CD4-positive, alpha-beta T cell treated with Interferon gamma for 1 hour (primary cell): Measurements from ENCODE around the gene CCDC34.

Experiments used
- DNase-seq: peaks from one replicate; pipeline ENCODE4 v3.0.0-alpha.2; 2020

Gene CCDC34

GRCh38 chr11:27391331-27392015, 28.5 kb upstream of the CCDC34 start:
- DNase-seq, result no peak

DNA sequence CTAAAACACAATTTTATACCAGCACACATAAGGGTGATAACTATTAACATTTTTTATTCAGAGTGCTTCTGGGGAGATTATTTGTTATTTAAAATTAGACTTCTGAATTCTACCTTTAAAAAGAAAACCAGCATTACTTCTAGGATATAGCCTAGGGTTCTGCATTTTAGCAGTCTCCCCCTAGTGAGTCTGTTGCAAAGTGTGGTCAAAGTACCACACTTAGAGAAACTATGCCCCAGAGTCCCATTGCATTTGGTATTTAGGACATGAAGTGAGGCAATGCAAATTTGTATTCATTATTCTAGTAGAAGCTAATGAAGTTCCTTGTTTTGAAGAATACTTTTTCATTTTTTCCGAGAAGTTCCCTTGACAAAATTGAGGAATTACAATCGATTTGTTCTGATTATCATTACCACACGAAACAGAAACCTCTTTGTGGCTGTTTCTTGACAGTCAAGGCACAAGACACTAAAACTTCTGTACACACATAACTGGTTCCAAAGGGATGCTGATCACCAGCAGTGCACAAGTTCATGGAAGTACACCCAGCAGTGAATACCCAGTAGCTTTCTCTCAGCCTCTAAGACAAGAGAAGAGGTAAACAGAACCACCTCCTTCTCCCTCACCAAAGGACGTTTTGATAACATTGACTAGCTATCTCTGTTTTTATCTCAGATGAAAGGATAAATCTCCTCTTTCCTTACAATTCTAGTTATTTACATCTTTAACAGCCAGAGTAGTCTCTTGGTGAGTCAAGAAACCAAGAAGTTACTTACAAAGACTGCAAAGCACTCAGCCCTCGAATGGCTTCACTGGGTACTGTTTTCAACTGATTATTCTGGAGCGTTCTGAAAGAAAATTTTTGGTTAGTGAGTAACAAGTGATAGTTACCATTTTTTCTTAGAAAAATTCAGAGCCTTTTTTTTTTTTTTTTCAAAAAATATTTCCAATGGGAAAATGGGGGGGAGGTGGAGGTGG, 27.6 kb upstream of the CCDC34 start:
- DNase-seq, result no peak

- DNase-seq, result no peak
Measured at GRCh38 chr11:27388869-27389268, 25.9 kb upstream of the CCDC34 start.

DNA sequence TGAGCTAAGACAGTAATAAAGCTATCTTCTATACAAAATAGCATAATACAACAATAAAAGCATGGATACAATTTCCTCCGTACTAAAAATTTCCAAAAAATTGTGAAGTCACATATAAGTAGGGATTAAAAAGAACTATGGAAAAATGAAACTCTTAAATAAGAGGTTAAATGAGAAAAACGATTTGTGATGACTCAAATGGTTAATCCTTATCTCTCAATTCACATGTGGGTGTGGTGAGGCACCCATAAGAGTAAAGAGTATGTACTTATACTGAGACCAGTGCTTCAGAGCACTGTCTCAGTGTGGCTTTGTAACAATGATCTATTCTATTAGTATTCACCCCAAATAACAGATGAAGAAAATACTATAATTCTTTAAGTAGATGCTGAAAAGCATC, 25.0 kb upstream of the CCDC34 start:
- no peak for DNase-seq

DNA sequence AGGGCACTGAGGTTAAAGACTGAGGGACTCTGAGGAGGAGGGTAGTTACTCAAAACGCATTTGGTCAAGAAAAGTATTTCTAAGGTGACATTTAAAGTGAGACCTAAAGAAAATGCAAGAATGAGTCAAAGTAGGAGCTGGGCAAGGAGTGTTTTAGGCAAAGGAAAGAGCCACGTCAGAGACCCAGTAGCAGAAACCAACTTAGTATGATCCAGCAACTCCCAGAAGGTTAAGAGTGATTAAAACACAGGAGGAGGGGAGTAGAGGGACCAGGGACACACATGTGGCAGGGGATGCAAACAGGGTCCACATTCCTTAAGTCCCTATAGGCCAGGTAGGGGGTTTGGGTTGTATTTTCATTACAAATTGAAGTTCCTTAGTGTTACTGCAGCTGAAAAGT, 24.3 kb upstream of the CCDC34 start:
- DNase-seq, result no peak

GRCh38 chr11:27386181-27386845, 23.3 kb upstream of the CCDC34 start:
- DNase-seq, result no peak

DNA sequence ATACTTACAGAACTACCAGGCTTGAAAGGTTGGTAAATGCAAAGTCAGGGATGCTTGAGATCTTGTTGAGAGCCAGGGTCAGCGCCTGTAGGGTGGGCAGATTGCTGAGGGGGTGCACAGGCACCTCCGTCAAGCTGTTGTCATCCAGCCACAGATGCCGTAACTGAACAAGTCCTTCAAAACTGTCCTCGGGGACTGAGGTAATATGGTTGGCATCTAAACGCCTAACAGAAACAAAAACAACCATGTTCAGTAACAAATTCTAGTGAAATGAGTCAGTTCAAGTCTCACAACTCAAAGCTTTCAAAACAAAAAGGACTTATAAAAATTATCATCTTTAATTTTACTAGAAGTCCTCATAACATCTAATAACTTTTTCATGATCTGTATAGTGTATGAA, 22.2 kb upstream of the CCDC34 start:
- no peak for DNase-seq

GRCh38 chr11:27384227-27384626, 21.2 kb upstream of the CCDC34 start:
- DNase-seq, result no peak

DNA sequence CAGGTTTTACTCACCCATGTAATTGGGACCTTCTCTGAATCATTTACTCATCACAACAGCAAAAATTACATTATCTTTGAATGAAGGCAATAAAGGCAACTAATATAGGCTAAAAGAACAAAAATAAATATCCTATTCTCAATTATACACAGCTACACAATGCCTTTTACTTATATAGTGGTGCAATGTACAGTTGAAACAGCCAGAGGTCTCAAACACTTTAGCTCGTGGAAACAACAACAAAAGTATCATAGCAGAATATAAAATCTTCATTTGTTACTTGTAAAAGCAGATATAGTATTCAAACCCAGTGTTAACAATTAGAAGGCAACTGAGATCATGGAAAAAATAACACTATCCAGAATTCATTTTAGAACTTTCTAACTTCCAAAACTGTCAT, 20.6 kb upstream of the CCDC34 start:
- no peak for DNase-seq

DNA sequence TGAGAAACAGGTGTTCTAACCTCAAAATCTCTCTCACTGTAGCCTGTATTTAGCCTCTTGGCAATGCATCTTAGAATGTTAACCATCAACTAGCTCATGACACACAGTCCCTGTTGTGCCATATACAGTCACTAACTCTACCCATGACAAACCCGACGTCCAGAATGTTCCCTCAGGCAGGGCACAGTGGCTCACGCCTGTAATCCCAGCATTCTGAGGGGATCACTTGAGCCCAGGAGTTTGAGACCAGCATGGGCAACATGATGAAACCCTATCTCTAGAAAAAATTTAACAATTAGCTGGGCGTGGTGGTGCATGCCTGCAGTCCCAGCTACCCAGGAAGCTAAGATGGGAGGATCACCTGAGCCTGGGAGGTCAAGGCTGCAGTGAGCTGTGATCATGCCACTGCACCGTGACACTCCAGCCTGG, 18.2 kb upstream of the CCDC34 start:
- DNase-seq, result no peak

DNA sequence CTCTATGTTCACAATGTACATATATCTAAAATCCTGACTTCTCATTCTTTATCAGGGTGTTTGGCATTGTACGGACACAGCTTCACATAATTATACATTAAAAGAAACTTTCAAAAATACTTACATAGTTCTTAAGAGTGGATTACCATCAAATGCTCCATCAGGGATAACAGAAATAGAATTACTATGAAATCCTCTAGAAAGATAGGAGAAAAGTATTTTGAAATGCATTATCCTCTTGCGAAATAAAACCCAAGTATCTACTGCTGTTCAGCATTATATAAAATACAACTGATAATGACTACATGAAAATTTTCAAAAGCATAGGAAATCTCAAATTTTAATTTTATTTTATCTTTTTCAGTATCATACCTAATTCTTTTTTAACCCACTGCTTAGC, 17.8 kb upstream of the CCDC34 start:
- no peak for DNase-seq

DNA sequence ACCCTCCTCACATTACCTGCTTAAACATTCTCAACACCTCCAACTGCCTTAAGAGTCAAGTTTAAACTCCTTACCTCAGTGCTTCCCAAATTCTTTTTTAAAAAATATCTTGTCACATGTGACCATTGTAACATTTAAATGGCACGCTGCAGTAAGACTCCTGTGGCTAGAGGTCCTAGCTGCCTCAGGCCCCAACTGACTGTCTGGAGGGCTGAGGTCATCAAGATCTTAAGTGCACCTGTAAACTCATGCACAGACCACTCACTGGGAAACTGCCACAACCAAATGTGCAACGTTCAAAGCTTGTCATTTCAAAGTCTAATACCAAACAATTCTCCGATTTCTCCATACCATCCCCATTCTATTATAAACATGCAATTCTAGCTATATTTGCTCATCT, 16.4 kb upstream of the CCDC34 start:
- DNase-seq, result no peak

GRCh38 chr11:27375370-27375769, 12.4 kb upstream of the CCDC34 start:
- no peak for DNase-seq

GRCh38 chr11:27373856-27374602, 11.0 kb upstream of the CCDC34 start:
- DNase-seq, result no peak

DNA sequence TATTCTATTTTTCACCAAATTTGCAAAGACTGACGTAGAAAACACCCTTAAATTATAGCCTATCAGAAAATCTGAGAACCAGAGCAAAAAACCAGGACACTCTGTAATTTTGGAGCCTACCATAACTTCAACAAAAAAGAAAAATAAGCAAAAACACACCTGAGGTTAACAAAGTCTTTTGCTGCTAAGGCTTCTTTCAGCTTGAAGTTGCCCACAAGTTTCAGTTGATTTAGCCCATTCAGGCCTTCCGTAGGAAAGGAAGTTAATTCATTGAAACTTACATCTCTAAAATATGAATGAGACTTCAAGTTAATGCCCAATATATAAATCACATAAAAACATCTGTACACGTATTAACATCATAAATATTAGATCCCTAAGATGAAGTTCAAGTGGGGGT, 10.4 kb upstream of the CCDC34 start:
- DNase-seq, result no peak

DNA sequence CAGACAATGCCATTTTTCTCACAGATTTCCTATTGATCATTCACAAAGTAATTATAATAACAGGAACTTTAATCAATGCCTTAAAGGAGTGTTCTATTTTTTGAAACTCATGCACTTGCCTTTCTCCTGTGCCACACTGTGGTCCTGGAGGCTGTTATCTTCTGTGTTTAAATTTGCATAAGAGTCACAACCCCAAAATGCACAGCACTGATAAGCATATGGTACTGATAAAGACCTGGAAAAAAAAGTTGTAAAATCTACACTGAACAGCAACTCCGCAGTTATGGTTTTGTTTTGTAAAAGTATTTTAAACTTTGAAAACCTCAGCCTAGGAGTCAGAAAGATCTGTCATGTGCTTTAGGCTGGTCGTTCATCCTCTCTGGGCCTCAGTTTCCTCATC, 9.1 kb upstream of the CCDC34 start:
- DNase-seq, result no peak

GRCh38 chr11:27371489-27371888, 8.5 kb upstream of the CCDC34 start:
- DNase-seq, result no peak

- DNase-seq, result no peak
Measured at GRCh38 chr11:27370374-27370773, 7.4 kb upstream of the CCDC34 start.

DNA sequence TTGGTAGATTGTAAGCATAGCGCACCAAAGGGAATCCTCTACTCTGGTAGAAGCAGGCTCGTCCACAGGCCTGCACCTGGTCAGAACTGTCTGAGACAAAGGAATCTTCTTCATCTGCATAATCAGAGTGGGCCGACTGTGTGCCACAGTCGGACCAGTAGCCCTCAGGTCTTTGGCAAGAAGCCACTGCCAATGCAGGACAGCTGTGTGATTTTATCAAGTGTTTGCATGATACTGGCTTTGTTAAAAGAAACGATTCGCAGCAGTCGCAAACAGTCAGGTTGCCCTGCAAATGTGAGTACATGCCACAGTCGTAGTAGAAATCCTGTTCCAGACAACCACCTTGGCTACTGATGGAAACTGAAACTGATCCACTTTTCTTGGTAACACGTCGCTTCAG, 4.9 kb upstream of the CCDC34 start:
- no peak for DNase-seq

DNA sequence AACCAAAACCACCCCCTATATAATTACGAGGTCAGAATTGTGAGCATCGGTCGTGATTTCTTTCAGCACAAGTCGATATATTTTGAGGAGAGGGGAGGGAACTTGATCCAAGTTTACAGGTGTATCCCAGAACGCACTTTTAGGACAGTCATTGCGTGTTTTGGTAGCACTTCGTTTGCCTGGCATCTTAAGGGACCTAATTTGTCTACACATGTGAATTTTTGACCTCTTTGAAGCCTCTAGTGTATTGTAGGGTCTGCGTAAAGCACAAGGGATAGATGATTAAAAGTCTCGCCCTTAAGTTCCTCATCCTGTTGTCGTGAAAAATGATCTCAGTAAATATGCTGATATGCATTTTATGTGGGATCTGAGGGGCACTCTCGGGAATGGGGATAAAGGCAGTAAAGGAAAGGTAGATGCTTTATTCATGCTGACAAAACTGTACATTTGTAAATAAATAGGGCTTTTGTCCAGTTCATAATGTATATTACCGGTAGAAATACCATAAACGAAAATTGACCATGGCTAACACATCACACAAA, 632 bp upstream of the CCDC34 start:
- DNase-seq, result no peak

GRCh38 chr11:27361649-27362431, 1.2 kb downstream of the CCDC34 start:
- no peak for DNase-seq

- DNase-seq, result no peak
Measured at GRCh38 chr11:27358296-27358695, 4.7 kb downstream of the CCDC34 start.
